OCI-LY1 (cell line): ENCODE measurements around the gene TCERG1L.

Experiments used
- CTCF ChIP-seq: fragments of 200-600 bp; sonication (generic), shearing (Covaris generic); IDR thresholded peaks from 2 replicates; pipeline ENCODE4 v1.5.1; 2017; ENCODE audit warnings: mild to moderate bottlenecking, antibody characterized with exemption, low read length, moderate library complexity, mixed read lengths
- EZH2 ChIP-seq: fragments of 200-600 bp; sonication (generic), shearing (Covaris generic); IDR thresholded peaks from 2 replicates; pipeline ENCODE4 v1.8.0; 2017; ENCODE audit warnings: borderline replicate concordance, mixed run types, mild to moderate bottlenecking, antibody characterized with exemption, low read length, moderate library complexity, mixed read lengths

- TF ChIP-seq EZH2 = no peak
- TF ChIP-seq CTCF = no peak
These were observed 90.8 kb downstream of the TCERG1L start for GRCh38 chr10:131220601-131221171.
